OCI-LY3 (cell line): ENCODE data around the gene ADGRL4.
A peak's percentile ranks its signal among the peaks of the same experiment; 100 is the strongest.

Experiments
- H2AFZ ChIP-seq: fragments of 200-600, 300-600 bp; shearing (Covaris generic); 2 replicates; pipeline ENCODE4 v1.6.0; 2014; ENCODE audit warnings: antibody characterized with exemption, low read depth, low read length
- H3K27ac ChIP-seq: fragments of 200-600, 300-600 bp; sonication (generic); 2 replicates; pipeline ENCODE4 v1.5.1; 2014; ENCODE audit warnings: mild to moderate bottlenecking, low read length, moderate library complexity, mixed read lengths
- H3K27me3 ChIP-seq: fragments of 200-600, 300-600 bp; sonication (generic); 2 replicates; pipeline ENCODE4 v1.6.1; 2014; ENCODE audit warnings: low read depth, low read length, mixed read lengths
- H3K36me3 ChIP-seq: fragments of 200-600, 300-600 bp; sonication (generic); replicated peaks from 2 replicates; pipeline ENCODE3; 2014; ENCODE audit warnings: low read depth, low read length, mixed read lengths
- H3K4me1 ChIP-seq: fragments of 300-600, 200-600 bp; sonication (generic); 2 replicates; pipeline ENCODE4 v1.6.1; 2014; ENCODE audit warnings: low read length, mixed read lengths
- H3K4me2 ChIP-seq: fragments of 200-600, 300-600 bp; sonication (generic); 2 replicates; pipeline ENCODE4 v1.6.1; 2014; ENCODE audit warnings: low read length, mixed read lengths
- H3K4me3 ChIP-seq: fragments of 300-600, 200-600 bp; sonication (generic); 2 replicates; pipeline ENCODE4 v1.5.1; 2014; ENCODE audit warnings: antibody characterized with exemption, mild to moderate bottlenecking, low read length, moderate library complexity
- H3K79me2 ChIP-seq: fragments of 300-600, 200-600 bp; shearing (Covaris generic); 2 replicates; pipeline ENCODE4 v1.6.1; 2014; ENCODE audit warnings: mild to moderate bottlenecking, low read length, mixed read lengths
- H3K9ac ChIP-seq: fragments of 300-600, 200-600 bp; shearing (Covaris generic); 2 replicates; pipeline ENCODE4 v1.6.0; 2014; ENCODE audit warnings: mild to moderate bottlenecking, low read length, moderate library complexity
- H3K9me3 ChIP-seq: fragments of 200-600, 300-600 bp; shearing (Covaris generic); 2 replicates; pipeline ENCODE4 v1.6.1; 2014; ENCODE audit warnings: low read length, mixed read lengths; ENCODE audit not compliant: insufficient read depth
- H4K20me1 ChIP-seq: fragments of 200-600, 300-600 bp; sonication (generic); 2 replicates; pipeline ENCODE4 v1.6.1; 2016; ENCODE audit warnings: low read length, mixed read lengths; ENCODE audit not compliant: insufficient read depth
- EZH2phosphoT487 ChIP-seq: fragments of 200-600 bp; shearing (Covaris generic); IDR thresholded peaks from 2 replicates; pipeline ENCODE4 v1.6.1; 2018; ENCODE audit warnings: antibody characterized with exemption, mixed run types, low read depth
- TF ChIP-seq, protein P1 (sequence below): fragments of 200-600, 300-600 bp; sonication (generic); IDR thresholded peaks from 2 replicates; pipeline ENCODE4 v1.5.1; 2014; ENCODE audit warnings: antibody characterized with exemption, low read length, low read depth

The ADGRL4 gene

DNA sequence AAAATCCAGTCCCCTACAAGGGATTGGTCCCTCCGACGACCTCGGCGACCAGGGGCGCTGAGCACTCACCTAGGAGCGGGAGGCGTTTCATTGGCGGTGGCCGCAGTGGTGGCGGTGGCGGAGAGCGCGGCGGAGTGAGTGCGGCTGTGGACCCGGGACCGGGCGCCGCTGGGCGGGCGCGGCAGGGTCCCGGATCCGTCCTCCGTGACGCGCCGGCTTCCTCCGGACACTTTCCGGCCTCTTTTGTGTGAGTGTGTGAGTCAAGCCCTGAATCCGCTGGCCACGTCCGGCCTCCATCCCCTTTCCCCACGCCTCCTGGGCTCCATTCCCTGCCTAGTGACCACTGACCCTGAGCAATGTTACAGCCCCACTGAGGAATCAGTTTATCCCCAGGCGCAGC lies at the start of gene ADGRL4:
TSS of gene ADGRL4 (minus strand) at position 167 of the 400 bp plus-strand sequence. CDS start at position 91, 76 bp downstream.
- H3K4me2 ChIP-seq, result no peak within 1 kb of the TSS
- no peak within 1 kb of the TSS for H3K4me3 ChIP-seq

GRCh38 chr1:79055856-79056255 lies 49.3 kb upstream of the ADGRL4 start:
- Histone ChIP-seq H3K4me3 (no peak overlapping the region), H3K4me2 (no peak overlapping the region), H3K27me3 (no peaks in the 10 kb centered on the region), H3K4me1 (peaks cover 24% of the 10 kb centered on the region), H4K20me1 (no peaks in the 10 kb centered on the region), H3K79me2 (no peaks in the 10 kb centered on the region), H2AFZ (no peak overlapping the region), H3K36me3 (no peaks in the 10 kb centered on the region), H3K27ac (no peak overlapping the region), H3K9ac (no peak overlapping the region), H3K9me3 (no peaks in the 10 kb centered on the region)
- TF ChIP-seq, protein P1, sequence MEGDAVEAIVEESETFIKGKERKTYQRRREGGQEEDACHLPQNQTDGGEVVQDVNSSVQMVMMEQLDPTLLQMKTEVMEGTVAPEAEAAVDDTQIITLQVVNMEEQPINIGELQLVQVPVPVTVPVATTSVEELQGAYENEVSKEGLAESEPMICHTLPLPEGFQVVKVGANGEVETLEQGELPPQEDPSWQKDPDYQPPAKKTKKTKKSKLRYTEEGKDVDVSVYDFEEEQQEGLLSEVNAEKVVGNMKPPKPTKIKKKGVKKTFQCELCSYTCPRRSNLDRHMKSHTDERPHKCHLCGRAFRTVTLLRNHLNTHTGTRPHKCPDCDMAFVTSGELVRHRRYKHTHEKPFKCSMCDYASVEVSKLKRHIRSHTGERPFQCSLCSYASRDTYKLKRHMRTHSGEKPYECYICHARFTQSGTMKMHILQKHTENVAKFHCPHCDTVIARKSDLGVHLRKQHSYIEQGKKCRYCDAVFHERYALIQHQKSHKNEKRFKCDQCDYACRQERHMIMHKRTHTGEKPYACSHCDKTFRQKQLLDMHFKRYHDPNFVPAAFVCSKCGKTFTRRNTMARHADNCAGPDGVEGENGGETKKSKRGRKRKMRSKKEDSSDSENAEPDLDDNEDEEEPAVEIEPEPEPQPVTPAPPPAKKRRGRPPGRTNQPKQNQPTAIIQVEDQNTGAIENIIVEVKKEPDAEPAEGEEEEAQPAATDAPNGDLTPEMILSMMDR, result no peak

More for the DNA sequence above, at the start of gene ADGRL4:
- Histone ChIP-seq H3K36me3 (no peaks in the 10 kb centered on the region), H3K27ac (no peak within 1 kb of the TSS), H3K79me2 (no peaks in the 10 kb centered on the region), H3K27me3 (no peaks in the 10 kb centered on the region), H3K9me3 (no peaks in the 10 kb centered on the region), H3K4me1 (no peaks in the 10 kb centered on the region), H4K20me1 (no peaks in the 10 kb centered on the region), H2AFZ (no peak within 1 kb of the TSS), H3K9ac (no peak within 1 kb of the TSS)
- no peak for TF ChIP-seq EZH2phosphoT487
- TF ChIP-seq, protein P1, result no peak

DNA sequence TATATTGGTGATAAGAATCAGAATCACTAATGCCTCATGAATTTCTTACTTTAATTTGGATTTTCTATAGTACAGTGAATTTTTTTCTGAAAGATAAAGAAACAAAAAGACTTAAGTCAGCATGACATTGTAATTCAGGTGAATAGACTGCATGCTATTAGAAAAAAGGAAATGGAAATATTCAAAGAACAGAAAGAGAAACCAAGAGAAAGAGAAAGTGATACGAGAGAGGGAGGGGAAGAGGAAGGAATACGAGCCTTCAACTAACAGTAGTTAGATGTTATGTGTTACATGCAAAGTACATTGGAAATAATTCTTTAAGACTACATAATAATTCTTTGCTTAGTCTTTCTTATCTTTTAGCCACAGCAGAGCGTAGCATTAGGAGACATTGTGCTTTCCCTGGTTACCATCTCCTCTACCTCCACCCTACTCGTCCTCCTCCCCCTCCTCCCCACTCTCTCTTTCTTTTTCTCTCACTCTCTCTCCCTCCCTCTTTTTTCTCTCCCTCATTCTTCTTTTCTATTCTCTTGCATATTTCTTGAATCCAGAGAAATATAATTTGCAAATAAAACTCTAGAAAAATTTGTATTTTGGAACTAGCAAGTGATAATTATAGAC lies 46.4 kb upstream of the ADGRL4 start:
- peak overlapping the region; percentile 69 for H3K4me3 ChIP-seq
- H3K9ac ChIP-seq, result peak overlapping the region; percentile 54
- H3K9me3 ChIP-seq, result no peaks in the 10 kb centered on the region
- H2AFZ ChIP-seq, result peak overlapping the region; percentile 72; the same call in 1 of the 2 replicates
- no peaks in the 10 kb centered on the region for H3K36me3 ChIP-seq
- no peaks in the 10 kb centered on the region for H4K20me1 ChIP-seq
- H3K27ac ChIP-seq, result peak overlapping the region; percentile 85
- TF ChIP-seq, protein P1, result no peak
- TF ChIP-seq EZH2phosphoT487, result no peak
- H3K4me2 ChIP-seq, result peak overlapping the region; percentile 74
- peaks cover 24% of the 10 kb centered on the region for H3K4me1 ChIP-seq
- no peaks in the 10 kb centered on the region for H3K27me3 ChIP-seq
- H3K79me2 ChIP-seq, result no peaks in the 10 kb centered on the region

- Histone ChIP-seq H3K4me3 (peak overlapping the region; percentile 48), H3K27ac (no peak overlapping the region), H3K36me3 (no peaks in the 10 kb centered on the region), H3K27me3 (no peaks in the 10 kb centered on the region), H3K4me1 (peaks cover 39% of the 10 kb centered on the region), H2AFZ (peak overlapping the region; percentile 67), H3K9ac (peak overlapping the region; percentile 42), H4K20me1 (no peaks in the 10 kb centered on the region), H3K79me2 (no peaks in the 10 kb centered on the region), H3K9me3 (no peaks in the 10 kb centered on the region), H3K4me2 (peak overlapping the region; percentile 74)
- no peak for TF ChIP-seq EZH2phosphoT487
- TF ChIP-seq, protein P1, result peak; percentile 54
Measured at GRCh38 chr1:79044974-79045650, 38.6 kb upstream of the ADGRL4 start.
